Femur (tissue), 1 donor: ENCODE data around the gene GRHPR.

Source experiments
- DNase-seq: peaks from one replicate; pipeline ENCODE4 v3.0.0-alpha.2; 2017

GRHPR gene

DNA sequence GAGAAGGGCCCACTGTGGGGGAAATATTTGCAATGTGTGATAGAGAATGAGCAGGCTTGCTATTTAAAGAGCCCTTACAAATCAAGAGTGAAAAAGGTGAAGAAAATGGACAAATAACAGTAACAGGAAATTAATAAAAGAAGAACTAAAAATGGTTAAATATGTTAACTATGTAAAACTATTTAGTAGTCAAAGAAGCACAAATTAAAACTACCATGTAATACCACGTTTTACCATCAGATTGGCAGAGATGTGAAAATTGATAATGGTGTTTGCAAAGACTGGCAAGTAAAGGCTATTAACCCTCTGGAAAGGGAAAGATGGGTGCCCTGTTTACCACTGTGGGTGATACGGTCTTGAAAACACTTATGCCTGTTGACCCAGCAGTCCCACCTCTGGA lies 23.2 kb upstream of the GRHPR start:
- DNase-seq: no peak

DNA sequence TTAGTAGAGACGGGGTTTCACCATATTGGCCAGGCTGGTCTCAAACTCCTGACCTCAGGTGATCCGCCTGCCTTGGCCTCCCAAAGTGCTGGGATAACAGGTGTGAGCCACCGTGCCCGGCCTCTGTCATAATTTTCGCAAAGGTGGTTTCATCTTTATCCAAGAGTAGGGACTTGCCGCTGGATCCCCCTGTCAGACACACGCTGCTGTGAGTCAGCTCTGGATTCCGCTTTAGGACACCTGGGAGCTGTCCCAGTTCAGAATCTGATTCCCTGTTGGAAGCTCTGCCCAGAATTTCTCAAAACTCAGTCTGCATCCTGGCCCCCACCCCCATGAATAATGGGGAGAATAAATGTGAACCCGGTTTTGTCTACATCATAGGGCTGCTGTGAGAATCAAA lies 17.9 kb upstream of the GRHPR start:
- no peak for DNase-seq

DNA sequence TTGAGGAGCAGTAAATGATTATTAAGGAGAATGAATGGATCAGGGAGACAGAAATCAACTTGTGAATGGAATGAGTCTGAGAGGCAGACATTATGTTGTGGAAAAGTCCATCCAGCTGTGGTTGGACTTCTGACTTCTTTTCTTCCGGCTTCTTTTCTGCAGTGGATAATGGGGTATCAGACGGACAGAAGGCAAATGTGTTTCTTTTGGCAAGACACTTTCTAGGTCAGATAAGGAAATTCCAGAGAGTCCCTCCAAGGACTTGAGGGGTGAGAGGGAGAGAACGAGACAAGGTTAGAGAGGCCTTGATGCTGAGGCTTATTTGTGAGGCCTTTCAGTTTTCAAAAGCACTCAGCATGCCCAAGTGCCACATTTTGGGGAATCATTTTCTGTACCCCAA lies 17.1 kb upstream of the GRHPR start:
- DNase-seq: no peak

DNA sequence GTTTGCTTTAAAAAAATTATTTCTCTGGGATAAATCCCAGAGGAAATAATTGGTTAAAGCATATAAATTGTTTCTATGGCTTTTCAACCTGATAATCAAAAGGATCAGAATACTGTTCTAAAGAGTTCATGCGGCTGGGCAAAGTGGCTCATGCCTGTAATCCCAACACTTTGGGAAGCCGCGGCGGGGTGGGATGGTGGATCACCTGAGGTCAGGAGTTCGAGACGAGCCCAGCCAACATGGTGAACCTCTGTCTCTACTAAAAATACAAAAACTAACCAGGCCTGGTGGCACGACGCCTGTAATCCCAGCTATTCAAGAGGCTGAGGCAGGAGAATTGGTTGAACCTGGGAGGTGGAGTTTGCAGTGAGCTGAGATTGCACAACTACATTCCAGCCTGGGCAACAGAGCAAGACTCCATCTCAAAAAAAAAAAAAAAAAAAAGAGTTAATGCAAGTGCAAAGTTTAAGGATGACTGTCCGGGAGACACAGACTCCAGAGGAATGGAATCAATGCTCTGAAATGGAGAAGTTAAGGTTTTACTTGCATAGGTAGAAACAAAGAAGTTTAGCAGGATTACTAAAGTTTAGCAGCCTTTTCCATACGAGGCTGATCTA lies 16.6 kb upstream of the GRHPR start:
- DNase-seq: no peak

DNA sequence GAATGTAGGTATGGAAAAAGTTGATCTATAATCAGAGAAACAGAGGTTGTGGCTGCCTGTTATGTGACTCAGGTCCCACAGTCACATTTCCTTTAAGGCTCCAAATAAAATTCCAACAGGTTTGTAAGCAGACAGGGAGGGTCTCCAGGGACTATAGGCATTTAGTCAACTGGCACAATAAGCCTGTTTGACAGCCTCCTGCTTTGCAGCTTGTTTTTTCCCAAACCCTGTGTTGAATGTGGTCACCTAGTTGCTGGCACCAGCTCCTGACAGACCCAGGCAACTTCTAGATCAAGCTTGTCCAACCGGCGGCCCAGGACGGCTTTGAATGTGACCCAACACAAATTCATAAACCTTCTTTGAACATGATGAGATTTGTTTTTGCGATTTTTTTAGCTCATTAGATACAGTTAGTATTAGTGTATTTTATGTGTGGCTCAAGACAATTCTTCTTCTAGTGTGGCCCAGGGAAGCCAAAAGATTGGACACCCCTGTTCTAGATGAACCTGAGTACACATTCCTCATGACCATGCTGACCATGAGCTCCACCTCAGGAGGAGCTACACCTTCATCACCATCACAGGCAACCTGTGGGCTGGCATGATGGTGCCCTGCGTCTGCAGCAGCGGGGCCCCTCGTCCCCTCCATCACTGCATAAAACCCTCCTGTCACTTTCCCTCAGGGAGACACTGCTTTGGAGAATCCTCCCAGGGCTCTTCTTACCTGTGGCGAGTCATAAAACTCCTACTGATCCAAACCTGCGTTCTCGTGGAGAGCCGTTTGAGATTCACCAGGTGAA lies 15.7 kb upstream of the GRHPR start:
- no peak for DNase-seq

DNA sequence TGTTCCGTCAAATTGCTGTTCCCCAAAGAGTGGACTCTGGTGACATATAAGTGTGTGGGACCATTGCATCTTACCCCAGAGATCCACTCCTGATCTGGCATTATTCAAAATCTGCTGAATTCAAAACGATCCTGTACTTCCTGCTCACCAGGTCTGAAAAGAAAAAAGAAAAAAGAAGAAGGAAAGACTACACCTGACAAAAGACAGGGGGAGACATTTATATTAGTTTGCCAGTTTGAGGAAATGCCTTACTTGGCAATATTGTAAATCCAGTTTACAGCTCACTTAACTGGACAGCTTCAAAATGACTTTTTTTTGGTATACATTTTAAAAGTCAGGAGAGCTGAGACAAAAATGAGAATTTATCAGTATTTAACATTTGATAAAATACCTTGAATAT lies 15.0 kb upstream of the GRHPR start:
- no peak for DNase-seq

DNA sequence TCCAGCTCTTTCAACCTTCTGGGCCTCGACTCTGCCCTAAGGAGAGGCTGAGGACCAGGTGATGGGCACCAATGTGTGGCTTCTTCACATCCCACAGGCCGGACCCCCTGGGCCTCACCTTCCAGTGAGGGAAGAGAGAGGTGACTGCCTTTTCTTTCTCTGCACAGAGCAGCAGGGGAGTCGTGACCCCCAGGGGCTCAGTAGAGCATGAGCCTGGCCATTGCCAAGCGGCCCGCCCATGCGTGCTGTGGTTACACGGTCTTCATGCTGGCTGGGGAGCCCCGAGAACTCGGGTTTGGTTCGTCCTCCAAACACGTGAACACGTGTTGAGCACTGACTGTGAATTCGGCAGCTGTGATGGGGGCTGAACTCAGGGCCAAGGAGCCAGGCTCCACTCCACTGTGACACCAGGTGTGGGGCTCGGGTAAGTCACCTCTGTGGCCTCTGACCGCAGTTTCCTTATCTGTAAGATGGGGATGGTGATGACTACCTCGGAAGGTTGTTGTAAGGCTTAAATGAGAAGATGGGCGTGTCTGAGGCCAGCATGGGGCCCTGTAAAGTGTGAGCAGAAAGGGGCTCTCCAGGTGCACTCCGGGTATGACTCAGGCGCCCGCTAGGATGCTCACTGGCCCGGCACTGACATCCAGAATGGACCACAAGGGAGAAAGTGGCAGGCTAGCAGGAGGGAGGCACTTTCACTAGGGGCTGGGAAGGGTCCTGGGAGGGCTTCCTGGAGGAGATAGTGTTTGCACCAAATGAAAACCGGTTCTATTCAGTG lies 13.4 kb upstream of the GRHPR start:
- no peak for DNase-seq

DNA sequence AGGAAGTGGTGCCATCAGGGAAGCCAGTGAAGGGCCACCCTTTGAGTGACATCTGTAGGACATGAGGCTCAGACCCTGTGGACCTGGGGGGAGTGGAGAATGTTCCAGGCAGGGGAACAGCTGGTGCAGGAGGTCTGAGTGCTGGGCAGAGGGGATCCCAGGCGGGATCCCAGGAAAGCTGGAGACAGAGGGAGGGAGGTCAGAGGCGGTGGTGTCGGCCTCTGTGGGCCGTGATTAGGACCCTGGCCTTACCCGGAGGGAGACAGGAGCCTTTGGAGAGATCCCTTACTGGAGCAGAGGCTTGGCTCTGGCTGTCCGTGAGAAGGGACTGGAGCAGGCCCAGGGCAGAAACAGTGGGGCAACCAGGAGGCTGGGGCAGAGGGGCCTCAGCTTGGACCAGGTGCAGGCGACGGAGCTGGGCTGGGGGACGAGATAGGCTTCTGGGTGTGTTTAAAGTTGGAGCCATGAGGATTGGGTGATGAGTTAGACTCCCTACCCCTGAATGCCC lies 12.1 kb upstream of the GRHPR start:
- no peak for DNase-seq

DNA sequence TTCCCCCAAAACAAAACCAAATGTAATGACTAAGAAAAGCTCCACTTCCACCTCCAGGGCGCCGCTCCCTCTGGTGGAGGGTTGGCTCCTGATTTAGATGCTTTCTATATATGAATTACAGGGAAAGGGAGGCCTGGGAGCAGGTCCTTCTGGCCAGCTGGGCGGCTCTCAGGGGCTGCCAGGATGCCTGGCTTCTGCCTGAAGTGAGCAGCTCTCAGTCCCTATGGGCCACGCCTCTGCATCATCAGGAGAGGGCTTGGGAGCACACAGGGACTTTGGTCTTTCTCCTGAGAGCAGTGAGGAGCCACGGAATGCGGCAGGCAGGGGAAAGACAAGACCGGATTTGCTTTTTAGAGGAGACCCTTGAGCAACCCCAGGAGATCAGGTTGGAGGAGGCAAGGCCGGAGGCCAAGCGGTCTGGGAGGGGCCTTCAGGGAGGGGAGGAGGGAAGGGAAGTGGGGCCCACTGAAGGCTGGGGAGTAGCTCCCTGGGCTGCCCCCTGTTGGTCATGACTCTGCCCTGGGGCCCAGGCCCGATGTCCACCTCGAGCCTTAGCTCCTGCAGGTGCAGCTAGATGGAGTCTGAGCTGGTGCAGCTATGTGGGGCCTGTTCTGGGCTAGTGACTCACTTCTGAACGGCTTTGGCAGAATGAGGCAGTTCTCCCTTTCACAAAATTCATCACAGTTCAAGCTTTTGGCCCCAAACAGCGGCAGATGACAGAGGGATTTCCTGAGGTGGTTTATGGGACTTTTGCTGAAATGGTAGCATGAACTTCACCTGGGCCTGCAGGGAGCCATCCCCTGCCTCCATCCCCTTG lies 11.3 kb upstream of the GRHPR start:
- no peak for DNase-seq

DNA sequence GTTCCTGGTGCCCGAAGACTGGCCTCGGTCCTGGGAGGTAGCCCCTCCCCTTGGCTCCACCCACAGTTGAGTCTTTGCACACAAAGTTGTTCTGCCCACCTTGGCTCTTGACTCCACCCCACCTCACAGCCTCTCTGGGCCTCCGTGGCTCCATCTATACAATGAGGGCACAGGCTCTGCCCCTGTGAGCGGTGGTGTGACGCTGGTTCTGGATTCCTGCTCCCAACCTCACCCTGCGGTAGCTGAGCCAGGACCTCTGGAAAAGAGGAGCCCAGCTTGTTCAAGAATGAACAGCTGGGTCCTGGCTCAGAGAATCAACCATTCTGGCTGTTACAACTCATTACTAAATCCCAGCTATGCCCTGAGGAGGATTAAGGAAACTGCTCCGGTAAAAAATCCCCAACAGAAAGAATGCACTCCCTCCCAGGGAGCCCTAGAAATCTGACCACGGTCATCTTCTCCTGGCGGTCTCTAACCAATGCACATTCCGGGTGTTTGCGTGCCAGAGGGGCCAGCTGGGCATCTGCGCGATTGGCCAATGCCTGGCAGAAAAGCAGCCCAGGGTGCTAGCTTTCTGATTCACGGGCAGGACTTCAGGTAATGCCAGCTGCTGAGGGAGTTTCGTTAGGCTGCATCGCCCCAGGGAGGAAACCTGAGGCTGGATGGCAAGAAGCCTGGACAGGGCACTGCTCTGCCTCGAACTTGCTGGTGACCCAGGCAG lies 9.9 kb upstream of the GRHPR start:
- DNase-seq: no peak

DNA sequence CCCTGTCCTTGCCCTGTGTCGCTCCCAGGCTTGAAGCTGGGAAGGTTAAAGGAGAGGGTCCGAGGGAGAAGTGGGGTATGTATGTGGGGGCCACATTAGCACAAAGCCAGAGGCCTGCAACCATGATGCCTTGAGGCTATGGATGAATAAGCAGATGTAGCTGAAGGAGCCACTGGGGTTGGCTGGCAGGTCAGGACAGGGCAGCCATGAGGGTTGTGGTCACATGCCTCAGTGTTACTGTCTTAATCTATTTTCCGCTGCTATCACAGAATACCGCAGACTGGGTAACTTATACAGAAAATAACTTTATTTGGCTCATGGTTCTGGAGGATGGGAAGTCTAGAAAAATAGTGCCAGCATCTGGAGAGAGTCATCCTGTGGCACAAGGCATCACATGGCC lies 9.2 kb upstream of the GRHPR start:
- no peak for DNase-seq

DNA sequence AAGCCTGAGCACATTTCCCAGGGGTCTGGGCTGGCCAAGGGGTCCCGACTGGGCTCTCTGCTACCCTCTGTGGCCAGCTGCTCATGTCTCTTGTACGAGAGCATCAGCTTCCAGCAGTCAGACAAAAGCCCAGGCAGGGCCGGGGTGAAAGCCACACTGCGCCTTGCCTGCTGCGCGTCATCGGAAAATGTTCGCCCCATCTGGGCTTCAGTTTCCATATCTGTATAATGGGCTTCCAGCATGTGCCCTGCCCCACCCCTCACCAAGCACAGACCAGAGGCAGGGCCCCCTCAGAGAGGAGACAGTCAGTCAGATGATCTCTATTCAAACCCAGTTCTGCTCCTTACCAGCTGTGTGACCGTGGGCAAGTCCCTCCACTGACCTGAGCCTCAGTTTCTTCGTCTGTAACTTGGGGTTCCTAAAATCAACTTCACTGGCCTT lies 8.0 kb upstream of the GRHPR start:
- no peak for DNase-seq

DNA sequence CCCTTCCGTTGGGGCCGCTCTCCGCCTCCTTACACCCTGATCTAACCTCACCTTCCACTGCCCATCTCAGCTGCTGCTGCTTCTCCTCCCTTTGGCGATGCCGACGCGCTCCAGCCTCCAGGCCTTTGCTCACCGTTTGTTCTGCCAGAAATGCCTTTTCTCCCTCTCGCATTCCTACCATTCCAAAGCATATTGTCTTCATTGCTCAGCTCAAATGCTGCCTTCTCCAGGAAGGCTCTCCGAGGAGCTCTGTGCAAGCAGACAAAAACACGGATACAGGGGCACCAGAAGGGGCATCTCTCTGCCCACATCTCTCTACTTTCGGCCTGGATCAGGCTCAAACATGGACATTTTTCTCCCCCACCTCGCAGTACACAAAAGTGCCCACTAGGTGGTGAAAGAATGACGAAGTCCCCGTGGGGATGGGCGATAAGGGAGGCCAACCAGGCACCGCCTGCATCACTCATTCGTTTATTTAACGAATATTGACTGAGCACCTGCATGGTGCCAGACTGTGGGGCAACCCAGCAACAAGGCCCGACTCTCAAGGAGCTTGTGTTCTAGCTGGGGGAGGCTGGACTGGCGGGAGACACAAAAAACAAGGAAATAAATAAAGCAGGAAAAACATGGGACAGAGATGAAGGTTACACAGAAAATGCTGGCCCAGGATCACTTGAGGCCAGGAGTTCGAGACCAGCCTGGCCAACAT lies 7.3 kb upstream of the GRHPR start:
- DNase-seq: peak; percentile 71

DNA sequence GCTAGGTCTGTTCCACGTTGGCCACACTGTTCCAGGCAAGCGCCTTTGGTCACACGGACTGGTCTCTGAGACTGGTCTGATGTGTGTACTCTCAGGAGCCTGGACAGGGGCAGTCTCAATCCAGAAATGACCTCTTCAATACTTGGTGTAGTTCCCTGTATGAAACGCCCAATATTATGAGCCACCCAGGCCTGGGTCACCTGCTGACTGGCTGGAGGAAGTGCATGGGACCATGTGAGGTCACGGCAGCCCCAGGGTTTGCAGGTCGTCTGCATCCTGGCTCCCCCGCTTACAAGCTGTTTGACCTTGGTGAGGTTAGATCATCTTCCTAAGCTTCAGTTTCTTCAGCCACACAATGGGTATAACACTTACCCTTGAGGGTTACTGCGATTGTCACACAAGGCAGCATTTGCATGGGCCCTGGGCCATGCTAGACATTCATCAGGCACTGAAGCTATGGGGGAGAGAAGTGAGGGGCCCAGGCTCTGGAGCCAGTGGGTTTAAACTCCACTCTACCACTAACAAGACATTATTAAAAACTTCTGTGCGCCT lies 5.2 kb upstream of the GRHPR start:
- no peak for DNase-seq

DNA sequence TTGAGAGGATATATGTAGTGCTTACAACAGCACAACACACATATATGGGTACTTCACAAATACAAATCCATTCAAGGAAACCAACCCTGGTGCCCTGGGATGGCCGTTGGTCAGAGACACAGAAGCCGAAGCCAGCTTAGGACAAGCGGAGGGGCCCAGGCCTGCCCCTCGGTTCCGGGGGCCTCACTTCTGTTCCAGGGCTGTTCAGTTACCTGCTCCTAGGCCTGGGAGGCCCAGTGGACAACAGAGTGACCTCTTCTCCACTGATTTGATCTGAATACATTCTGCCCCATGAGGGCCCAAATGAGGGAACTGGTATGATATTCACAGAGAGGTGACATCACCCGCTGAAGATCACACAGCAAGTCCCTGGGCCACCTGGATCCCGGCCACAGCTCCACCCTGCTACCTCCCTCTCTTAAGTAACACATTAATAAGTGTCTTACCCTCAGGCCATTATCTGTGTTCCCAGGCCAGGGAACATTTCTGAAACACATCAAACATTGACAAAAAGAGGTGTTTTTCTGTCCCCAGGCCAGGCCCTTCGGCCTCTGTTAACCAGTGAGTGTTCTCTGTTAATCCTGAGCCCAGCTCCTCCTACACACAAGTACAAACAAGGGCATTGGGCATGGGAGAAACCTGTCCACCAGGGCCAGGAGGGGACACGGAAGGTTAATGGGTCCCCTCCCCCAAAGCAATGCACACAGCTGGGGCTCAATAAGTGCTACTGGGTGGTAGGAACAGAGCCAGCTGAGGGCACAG lies 4.5 kb upstream of the GRHPR start:
- DNase-seq: no peak

DNA sequence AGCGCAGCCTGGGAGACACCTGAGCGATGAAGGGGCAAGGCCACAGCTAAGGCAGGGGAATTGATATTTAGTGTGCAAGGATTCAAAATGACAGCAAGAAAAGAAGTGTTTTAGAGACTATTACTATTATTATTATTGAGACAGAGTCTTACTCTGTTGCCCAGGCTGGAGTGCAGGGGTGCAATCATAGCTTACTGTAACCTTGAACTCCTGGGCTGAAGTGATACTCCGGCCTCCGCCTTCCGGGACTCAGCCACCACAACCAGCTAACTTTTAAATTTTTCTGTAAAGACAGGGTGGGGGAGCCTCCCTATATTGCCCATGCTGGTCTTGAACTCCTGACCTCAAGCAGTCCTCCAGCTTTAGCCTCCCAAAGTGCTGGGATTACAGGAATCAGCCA lies 3.3 kb upstream of the GRHPR start:
- no peak for DNase-seq

DNA sequence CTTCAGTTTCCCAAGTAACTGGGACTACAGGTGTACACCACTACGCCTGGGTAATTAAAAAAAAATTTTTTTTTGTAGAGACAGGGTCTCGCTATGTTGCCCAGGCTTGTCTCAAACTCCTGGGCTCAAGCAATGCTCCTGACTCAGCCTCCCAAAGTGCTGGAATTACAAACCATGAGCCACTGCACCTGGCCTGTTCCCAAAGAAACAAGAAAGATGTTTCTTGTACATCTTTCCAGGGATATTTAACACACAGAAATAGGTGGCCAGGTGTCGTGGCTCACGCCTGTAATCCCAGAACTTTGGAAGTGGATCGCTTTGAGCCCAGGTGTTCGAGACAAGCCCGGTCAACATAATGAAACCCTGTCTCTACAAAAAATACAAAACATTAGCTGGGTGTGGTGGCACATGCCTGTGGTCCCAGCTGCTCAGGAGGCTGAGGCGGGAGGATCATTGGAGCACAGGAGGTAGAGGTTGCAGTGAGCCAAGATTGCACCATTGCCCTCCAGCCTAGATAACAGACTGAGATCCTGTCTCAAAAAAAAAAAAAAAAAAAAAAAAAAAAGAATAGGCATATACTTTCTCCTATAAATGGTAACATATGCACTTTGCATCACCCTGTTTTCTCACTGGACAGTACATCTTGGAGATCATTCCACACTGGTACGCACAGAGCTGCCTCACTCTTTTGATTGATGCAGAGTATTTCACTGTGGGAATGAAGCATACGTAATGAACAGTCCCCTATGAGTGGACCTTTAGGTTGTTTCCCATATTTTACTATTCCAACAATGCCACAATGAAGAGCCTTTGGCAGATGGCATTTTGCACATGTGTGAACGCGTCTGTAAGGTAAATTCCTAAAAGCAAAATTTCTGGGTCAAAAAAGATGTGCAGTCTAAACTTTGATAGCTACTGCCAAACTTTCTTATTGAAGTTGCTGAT lies 2.0 kb upstream of the GRHPR start:
- no peak for DNase-seq

DNA sequence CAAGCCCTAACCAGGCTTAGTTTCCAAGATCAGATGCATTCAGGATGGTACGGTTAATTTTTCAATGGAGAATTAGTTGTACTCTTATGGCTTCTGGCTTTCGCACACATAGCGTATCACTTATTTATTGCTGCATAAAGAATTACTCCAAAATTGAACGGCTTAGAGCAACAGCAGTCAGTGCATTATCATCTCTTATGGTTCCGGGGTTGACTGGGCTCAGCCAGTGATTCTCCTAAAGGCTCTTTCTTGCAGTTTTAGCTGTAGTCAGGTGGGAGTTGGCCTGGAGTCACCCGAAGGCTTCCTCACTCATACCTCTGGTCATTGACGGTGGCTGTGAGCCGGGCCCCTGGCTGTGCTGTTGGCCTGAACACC lies 595 bp upstream of the GRHPR start:
- no peak for DNase-seq

DNA sequence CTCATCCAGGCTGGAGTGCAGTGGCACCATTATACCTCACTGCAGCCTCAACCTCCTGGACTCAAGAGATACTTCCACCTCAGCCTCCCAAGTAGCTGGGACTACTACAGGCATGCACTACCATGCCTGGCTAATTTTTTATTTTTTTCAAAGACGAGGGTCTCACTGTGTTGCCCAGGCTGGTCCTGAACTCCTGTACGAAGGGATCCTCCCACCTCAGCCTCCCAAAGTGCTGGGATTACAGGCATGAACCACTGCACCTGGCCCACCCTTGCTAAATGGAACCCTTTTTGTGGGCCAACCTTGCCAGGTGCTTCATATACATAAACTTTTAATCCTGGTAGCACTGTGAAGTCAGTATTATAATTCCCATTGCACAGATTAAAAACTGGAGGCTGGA lies 1.0 kb downstream of the GRHPR start:
- no peak for DNase-seq
